Activated CD8-positive, alpha-beta memory T cell treated with anti-CD3 and anti-CD28 coated beads, Interleukin-2, amount 50 U/mL, for 24 hours (primary cell): ENCODE data around the gene COL1A2.

Experiments
- DNase-seq: peaks from one replicate; pipeline ENCODE4 v3.0.0-alpha.2; 2020; ENCODE audit errors: extremely low read depth

Gene COL1A2

GRCh38 chr7:94434042-94434441 is 39.3 kb downstream of the COL1A2 start:
- DNase-seq = no peak

GRCh38 chr7:94436018-94436604 is 41.4 kb downstream of the COL1A2 start:
- DNase-seq = peak; percentile 18

GRCh38 chr7:94436700-94437099 is 42.0 kb downstream of the COL1A2 start:
- DNase-seq = no peak

- no peak for DNase-seq
Measured at GRCh38 chr7:94439893-94440381, 45.2 kb downstream of the COL1A2 start.

- no peak for DNase-seq
Measured at GRCh38 chr7:94440451-94441039, 45.9 kb downstream of the COL1A2 start.

GRCh38 chr7:94441138-94441537 is 46.4 kb downstream of the COL1A2 start:
- no peak for DNase-seq

GRCh38 chr7:94442639-94443038 is 47.9 kb downstream of the COL1A2 start:
- no peak for DNase-seq

GRCh38 chr7:94444813-94445212 is 50.1 kb downstream of the COL1A2 start:
- no peak for DNase-seq

- DNase-seq = no peak
Measured at GRCh38 chr7:94445696-94446194, 51.0 kb downstream of the COL1A2 start.

- no peak for DNase-seq
Measured at GRCh38 chr7:94446308-94446707, 51.6 kb downstream of the COL1A2 start.

- DNase-seq = no peak
Measured at GRCh38 chr7:94449151-94449725, 54.5 kb downstream of the COL1A2 start.

GRCh38 chr7:94450044-94450697 is 55.5 kb downstream of the COL1A2 start:
- DNase-seq = no peak

GRCh38 chr7:94451187-94451586 is 56.5 kb downstream of the COL1A2 start:
- DNase-seq = no peak

GRCh38 chr7:94452239-94452638 is 57.5 kb downstream of the COL1A2 start:
- DNase-seq = no peak

GRCh38 chr7:94453898-94454297 is 59.2 kb downstream of the COL1A2 start:
- no peak for DNase-seq

GRCh38 chr7:94458041-94458440 is 63.3 kb downstream of the COL1A2 start:
- DNase-seq = no peak

GRCh38 chr7:94466516-94466915 is 71.8 kb downstream of the COL1A2 start:
- DNase-seq = no peak

GRCh38 chr7:94471604-94472003 is 76.9 kb downstream of the COL1A2 start:
- no peak for DNase-seq

GRCh38 chr7:94472608-94473007 is 77.9 kb downstream of the COL1A2 start:
- no peak for DNase-seq

GRCh38 chr7:94476251-94476840 is 81.7 kb downstream of the COL1A2 start:
- no peak for DNase-seq

- DNase-seq = no peak
Measured at GRCh38 chr7:94477878-94478277, 83.2 kb downstream of the COL1A2 start.

GRCh38 chr7:94478648-94479214 is 84.0 kb downstream of the COL1A2 start:
- no peak for DNase-seq
